Measurements from ENCODE around the gene GPR65.

Gene GPR65, protein sequence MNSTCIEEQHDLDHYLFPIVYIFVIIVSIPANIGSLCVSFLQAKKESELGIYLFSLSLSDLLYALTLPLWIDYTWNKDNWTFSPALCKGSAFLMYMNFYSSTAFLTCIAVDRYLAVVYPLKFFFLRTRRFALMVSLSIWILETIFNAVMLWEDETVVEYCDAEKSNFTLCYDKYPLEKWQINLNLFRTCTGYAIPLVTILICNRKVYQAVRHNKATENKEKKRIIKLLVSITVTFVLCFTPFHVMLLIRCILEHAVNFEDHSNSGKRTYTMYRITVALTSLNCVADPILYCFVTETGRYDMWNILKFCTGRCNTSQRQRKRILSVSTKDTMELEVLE

DNA sequence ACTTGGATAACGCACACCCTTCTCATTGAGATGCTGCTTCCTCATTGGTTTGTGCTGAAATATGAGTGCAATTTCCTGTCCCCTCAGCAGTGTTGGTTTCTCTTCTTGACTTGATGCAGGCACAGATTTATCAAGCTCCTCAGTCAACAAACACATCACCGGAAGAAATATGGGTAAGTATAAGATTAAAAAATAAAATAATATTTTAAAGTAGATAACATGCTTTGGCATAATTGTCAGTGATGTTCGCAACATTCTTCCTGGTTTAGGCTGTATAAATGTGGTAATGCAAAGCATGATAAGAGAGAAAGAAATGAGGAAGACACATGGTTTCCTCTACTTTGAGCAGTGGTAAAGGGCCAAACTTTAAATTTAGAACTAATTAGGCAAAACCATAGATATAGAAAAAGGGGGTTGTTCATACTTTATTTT is at the start of gene GPR65:
GPR65 (plus strand) TSS at position 86 of the 432 bp plus-strand sequence. CDS start 5,713 bp downstream, outside the sequence.
- DNase-seq (ENCODE audit: low spot score): no peak

DNA sequence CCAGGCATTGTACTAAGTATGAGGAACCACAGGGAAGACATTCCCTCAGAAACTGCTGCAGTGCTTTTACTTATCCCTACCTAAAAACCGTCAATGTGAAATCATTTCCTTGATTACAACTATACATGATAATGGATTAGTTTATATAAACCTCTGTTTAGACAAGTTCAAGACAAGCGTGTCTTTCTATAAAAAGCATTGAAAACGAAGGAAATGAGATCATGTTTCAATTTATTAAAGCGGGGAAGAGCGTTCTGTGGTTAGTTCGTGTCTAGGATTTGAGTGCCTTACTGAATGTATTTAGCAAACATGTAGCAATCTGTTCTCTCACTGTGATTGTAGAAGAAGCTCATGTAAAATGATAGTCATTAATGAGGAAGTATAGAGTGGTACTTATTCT is 49.4 kb upstream of the GPR65 start:
- no peak for DNase-seq (ENCODE audit: low spot score)

DNA sequence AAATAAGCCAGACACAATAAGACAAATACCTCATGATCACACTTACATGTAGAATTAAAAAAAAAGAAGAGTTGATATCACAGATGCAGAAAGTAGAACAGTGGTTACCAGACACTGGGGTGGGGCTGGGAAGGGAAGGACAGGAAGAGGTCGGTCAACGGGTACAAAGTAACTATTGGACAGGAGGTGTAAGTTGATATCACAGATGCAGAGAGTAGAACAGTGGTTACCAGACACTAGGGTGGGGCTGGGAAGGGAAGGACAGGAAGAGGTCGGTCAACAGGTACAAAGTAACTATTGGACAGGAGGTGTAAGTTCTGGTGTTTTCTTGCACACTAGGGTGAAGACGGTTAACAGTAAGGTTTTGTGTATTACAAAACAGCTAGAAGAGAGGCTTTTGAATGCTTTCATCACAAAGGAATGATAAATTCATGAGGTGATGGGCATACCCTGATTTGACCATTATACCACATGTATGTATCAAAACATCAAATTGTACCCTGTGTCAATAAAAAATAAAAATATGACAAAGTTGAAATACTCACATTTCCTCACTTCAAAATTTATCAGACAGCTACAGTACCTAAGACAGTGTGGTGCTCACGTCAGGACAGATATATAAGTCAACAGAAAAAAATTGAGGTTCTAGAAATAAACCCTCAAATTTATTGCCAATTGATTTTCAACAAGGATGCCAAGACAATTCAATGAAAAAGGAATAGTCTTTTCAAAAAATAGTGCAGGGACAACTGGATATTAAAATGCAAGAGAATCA is 44.7 kb upstream of the GPR65 start:
- DNase-seq (ENCODE audit: low spot score): no peak

DNA sequence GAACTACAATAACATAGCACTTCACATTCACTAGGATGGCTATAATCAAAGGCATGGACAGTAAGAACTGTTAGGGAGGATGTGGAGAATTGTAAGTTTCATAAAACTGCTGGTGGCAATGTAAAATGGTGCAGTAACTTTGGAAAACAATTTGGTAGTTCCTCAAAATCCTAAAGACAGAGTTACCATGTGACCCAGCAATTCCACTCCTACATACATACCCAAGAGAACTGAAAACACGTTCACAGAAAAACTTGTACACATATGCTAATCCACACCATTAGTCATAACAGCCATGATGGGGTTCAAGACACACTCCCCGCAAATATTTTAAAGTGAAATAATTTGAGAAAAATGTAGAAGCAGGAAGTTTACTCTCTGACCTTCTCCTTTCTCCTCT is 43.7 kb upstream of the GPR65 start:
- DNase-seq (ENCODE audit: low spot score): no peak

DNA sequence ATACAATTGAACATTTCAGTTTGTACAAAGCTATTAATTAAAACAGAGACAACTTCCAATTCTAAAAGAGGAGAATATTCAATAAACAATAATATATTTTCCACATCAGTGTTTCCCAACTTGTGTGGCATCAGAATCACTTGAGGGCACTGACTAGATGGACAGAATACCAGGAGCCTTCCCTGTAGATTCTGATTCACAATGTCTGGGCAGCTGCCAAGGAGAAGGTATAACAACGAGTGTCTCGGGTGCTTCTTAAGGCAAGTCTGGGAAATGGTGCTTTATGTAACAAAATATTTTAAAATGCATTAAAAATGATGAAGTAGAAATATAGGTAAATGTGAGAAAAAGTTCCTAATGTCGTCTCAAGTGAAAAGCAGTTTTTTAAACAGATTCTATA is 38.1 kb upstream of the GPR65 start:
- peak; percentile 30 for DNase-seq (ENCODE audit: low spot score)

DNA sequence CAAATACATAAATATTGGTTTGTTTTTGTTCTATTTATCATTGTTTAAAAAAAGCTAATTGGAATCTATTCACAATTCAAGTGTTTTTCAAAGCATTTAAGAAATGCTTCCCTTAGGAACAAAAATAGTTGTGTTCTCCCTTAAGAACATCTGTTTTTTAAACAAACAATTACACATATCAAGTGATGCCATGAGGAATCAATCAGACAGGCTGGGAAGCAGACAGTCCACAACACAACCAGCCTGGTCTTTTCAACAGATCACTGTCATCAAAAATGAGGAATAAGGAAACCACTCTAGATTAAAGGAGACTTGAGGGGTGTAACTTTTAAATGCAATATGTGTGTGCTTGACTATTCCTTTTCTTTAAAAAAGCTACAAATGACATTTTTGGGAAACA is 37.4 kb upstream of the GPR65 start:
- no peak for DNase-seq (ENCODE audit: low spot score)

DNA sequence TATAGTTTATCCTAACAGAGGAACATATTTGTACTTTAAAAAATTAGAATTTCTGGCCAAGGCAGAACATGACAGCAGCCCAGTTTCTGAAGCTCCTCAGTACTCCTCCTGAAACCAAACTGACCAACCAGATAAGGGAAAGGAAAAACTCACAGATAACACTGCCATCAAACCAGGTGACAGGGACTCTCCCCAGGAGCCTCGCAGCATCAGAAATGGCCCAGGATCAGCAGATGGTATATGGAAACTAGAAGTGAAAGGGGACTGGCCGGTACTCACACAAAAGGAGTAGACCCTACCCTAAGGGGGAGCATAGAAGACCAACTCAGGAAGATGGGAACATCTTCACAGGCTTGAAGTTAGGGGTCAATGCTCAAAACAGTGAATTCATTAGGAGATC is 33.9 kb upstream of the GPR65 start:
- no peak for DNase-seq (ENCODE audit: low spot score)

DNA sequence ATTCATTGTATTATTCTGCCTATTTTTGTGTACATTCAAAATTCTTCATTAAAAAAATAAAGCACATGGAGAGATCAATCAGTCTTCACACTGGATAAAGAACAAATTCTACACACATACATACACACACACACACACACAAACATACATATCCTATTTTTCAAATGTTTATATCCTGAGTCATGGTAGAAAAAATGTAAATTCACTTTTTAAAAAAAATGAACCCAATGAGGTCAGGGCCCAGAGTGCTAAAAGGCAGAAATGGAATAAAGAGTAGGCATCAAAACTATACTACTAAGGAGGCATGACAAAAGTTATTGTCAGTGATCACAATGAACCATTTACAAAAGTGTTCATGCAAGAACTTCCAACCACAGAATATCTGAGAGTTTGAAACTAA is 29.3 kb upstream of the GPR65 start:
- DNase-seq (ENCODE audit: low spot score): no peak

DNA sequence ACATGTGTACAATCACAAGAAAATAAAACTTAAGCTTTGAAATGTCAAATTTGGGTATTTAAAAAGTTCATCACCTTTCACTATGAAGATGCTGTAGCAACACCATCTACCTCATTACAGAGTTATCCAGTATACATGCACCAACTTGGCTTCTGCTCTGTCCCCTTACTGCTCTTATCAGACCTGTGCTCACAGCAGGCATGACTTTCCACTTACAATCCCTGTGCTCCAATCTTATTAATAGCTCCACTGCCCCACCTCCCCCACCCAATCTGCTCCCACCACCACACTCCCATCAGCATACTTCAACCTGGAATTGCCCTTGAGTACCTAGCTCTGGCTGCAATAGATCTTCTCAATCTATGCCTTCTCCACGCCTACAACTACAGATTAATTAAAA is 25.2 kb upstream of the GPR65 start:
- DNase-seq (ENCODE audit: low spot score): no peak

DNA sequence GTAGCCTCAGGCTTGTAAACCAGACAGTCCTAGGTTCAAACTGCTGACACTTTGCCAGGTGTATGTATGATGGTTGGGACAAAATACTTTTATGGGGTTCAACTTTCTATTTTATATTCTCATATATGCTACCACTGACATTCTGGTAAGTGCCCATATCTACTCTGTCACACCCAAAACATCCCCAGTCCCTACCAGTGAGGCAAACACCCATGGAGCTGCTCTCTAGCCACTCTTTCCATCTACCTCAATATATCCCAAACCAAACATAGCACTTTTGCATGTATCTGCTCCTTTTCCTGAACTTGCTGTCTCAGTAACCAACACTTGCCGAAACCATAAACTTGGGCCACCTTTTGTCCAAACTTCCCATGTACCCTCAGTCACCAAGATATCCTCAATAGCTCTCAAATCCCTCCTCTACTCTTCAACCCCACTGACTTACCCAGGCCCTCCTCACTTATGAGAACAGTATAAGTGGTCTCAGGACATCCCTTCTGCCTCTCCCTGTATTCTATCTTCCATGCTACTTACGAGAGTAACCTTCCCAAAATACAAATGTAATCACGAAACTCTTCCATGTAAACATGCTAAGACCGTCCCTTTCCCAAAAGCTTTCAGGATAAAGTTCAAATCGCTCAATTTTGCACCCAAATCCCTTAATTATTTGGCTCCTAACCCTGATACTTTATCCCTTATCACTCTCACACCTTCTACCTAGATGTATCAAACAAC is 15.5 kb upstream of the GPR65 start:
- no peak for DNase-seq (ENCODE audit: low spot score)

DNA sequence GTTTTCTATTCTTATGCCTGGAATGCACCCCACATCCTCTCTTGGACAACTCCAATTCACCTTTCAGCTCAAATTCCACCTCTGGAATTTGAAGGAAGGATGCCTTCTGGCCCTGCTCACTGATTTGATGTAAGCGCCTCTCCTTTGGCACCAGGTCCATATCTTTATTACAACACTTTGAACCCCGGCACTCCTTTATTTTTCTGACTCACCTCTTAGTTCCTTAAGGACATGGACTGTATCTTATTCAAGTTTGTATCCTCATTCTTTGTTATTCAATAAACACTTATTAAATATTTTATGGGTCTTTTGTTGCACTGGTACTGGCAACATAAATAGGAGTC is 15.0 kb upstream of the GPR65 start:
- DNase-seq (ENCODE audit: low spot score): no peak

DNA sequence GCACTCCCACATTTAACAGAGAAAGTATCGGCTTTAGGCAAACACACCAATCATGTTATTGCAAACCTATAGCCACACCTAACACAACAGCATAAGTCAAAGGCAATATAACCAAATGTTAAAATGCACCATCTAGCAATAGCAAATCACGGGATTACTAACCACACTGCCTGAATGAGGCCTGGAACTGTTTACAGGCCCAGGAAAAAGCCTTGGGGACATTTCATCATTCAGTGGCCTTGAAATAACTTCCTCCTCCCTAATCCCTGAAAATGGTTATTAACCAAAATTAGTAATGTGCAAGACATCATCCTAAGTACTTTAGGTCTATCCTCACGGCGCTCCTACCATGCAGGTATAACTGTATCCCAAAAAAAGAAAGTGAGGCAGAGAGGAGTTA is 14.3 kb upstream of the GPR65 start:
- DNase-seq (ENCODE audit: low spot score): no peak

DNA sequence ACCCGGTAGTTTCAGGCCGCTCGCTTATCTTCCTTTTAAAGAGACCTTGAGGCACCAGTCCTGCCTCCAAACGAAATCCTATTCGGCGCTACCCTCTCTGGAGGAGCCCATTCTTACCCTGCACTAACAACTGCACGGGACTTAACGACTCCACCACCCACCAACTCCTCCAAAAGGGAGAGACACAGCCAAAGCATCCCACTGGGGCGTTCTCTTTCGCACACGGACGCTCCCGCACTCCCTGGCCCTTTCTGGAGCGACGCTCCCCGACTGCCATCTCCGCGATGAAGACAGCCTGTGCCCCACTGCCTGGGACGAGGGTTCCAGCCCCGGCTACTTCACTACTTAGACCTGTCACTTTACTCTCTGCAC is 12.6 kb upstream of the GPR65 start:
- DNase-seq (ENCODE audit: low spot score): no peak

DNA sequence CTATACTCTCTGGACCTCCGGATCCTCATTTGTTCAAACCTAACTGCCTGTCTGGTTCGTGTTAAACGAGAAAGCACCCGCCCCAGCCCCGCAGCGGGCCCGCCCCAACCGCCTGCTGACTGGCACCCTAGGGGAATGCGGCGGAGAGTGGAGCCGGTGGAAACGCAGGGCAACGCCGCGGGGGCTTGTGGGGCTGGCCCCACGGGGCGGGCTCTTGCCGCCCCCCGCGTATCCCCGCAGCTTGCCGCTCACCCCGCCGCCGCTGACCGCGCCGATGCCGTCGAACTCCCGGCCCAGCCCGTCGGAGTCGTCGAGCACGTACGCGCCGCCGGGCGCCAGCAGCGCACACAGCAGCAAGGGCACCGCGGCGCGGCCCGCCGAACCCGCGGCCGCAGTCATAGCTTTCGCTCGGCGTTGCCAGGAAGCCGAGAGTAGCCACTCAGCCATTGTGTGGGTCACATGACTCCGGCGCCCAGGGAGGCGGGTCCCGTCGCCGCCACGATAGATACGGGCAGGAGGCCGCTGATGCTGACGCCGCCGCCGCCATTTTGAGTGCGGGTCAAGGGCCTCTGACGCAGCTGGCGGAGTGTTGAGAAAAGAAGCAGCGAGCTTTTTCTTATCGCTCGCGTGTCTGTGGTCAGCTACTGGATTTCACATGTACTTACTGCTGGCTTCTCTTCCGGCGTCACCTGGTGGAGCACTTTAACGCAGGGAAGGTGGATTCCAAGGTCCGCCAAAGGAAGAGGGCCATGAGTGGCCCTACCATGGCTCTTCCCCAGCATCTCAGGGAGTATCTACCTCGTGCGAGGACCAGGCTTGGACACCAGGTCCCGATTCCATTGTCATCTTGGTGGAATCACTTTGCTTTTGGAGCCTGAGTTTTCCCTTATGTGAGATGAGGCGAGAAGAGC is 12.0 kb upstream of the GPR65 start, which contains the start of gene GALC:
GALC (minus strand) TSS at position 465 of the 911 bp plus-strand sequence; CDS start at position 447, 18 bp downstream.
- peak; percentile 92 for DNase-seq (ENCODE audit: low spot score)

DNA sequence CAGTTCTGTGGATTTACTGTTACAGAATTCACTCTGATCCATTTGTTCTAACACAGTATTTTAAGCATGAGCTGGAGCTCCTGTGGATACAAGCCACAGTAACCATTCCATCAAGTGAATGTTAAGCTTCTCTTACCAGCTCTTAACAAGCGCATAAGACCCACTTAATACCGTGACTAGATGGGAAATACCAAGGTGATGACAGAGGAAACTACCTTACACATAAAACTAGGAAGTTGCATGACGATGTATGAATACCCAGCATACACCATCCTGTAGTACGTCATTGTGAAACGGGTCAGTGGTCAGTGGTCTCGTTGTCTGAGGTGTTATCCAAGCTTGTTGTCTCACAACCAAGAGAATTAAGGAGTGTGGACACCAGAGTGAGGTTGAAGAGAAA is 10.0 kb upstream of the GPR65 start:
- DNase-seq (ENCODE audit: low spot score): peak; percentile 27

DNA sequence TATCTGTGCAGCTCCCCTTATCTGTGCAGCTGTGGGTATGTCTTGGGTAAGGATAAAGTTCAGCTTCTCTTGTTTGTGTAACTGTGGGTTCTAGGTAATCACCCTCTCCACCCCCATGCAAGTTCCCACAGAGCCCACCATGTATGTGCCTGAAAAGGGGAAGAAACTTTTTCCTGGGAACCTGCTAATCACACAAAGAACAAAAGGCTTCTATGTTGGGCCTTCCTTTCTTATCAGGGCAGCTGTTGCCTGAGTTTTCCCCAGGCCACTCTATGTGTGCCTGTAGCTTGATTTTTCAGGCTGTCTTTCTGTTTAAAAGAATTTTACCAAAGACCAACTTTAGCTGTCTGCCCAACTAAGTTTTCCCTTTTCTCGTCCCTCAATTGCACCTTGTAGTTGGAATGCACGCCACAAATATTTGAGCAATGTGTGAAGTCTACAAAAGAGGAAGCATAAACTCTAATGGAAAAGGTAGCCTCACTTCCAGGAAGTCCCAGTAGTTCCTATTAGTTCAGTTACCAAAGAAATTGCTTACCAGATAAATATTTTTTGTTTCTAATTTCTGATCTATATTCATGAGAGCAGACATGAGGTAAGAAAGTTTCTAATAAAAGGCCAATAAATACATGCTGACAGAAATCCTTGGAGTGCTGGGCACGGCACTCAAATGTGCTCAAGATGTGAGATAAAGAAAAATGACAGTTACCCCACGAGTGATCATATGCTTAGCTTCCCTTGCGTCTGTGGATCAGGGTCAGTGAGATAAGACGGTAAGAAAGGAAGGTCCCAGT is 9.2 kb upstream of the GPR65 start:
- peak; percentile 60 for DNase-seq (ENCODE audit: low spot score)

DNA sequence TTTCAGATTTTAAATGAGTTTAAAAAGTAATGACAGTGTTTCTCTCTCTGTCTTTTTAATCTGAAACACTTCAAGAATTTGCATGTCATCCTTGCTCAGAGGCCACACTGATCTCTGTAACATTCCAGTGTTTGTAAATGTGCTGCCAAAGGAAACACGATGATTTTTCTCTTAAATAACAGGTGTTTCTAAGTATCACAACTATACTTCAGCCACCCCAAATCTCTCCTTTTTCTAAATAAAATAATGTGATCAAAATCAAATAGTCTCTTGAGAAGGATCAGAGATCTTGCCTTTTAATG is 8.7 kb upstream of the GPR65 start:
- DNase-seq (ENCODE audit: low spot score): no peak

DNA sequence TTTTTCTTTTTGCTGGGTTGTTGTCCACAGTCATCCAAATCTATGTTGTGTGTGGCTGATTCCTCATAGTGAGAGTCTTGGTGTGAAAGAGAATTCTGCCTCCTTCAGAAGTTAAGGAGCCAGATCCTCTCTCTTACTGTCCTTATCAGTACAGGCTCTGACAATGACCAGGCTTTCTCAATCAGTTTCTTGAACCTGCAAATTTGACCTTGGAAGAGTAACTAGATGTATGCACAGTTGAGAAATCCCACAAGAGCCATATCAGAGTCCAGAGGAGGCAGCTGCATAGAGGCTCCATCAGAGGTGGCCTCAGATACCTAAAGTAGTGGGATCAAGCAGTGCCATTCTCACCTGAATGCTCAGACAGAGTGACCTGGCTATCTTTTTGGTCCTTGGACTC is 6.5 kb upstream of the GPR65 start:
- DNase-seq (ENCODE audit: low spot score): no peak

DNA sequence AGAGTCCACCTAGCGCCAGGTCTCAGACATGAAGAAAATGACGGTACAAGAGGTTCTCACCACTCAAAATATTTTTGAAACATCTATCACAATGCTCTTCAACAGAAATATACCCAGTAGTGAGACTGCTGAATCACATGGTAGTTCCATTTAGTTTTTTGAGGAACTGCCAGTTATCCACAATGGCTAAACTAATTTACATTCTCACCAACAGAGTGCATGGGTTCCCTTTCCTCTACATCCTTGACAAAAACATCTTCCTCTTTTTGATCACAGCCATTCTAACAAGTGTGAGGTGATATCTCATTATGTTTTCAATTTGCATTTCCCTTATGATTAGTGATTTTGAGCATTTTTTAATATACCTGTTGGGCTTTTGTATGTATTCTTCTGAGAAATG is 5.7 kb upstream of the GPR65 start:
- no peak for DNase-seq (ENCODE audit: low spot score)

DNA sequence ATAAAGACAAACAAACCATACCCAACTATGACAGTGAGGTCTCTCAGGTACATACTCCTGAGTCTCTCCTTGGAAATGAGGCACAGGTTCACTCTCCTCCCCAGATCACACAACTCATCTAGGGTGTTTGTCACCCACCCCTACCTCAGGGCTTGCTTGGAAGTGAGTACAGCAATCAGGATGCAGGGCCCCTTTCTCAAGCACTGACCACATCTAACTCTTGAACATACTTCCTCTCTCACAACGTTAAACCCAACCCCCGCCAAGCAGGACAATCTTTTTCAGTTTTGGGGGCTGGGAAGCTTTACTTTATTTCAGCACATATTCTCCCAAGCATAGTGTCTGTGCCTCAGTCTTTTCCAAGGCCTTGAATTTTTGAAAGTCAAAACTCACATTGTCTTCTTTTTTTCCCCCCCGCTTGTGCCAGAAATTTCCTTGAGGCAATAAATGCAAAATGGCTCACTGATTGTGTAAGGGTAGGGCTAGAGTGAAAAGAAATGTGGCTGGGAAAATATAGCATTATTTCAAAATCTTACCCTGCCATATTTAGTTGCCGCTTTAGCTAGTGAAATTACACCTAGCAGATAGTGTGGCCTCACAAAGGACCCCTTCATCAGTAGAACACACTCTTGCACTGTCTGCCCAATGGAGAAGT is 2.4 kb upstream of the GPR65 start:
- DNase-seq (ENCODE audit: low spot score): no peak

DNA sequence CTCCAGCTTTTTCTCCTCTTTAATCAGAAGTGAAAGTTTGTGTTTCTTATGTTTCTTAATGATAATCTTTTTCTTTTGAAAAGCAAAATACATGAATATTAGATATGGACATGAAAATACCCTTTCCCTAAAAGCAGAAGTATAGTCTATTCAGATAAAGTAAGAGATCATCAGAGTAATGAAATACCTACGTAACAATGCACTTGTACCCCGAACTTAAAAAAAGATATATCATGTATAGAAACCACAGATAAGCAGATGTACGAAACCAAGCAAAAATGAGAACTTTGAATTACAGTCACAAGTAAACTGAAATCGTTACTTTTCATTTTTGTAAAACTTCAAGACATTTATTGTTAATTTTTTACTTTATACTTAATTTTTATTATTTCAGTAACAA is 1.5 kb upstream of the GPR65 start:
- no peak for DNase-seq (ENCODE audit: low spot score)
